Naive thymus-derived CD4-positive, alpha-beta T cell (primary cell): Measurements from ENCODE around the gene AOPEP. TPM values are rescaled to one million over a fixed set of nuclear protein-coding genes. Genes with fewer than 3 reads are reported as not detected.

Experiments
- ATAC-seq: fragments of 150-1000 bp; cut with Tn5 transposase; 2 replicates; pipeline ENCODE4 v1.10.0; 2021; ENCODE audit warnings: mild to moderate bottlenecking, moderate library complexity
- CTCF ChIA-PET: fragments of 350-600 bp; sonication (Branson Sonifier 250); formaldehyde crosslinking; loops from one replicate; lab custom pipeline; 2021; ENCODE audit warnings: antibody characterized with exemption; lab: Charles Lee
- POLR2A ChIA-PET: fragments of 350-600 bp; sonication (Branson Sonifier 250); formaldehyde crosslinking; loops from one replicate; lab custom pipeline; 2021; ENCODE audit warnings: antibody characterized with exemption, inconsistent platforms; lab: Charles Lee
- DNase-seq, 9 donors: peaks; one replicate each; pipeline versions ENCODE4 v3.0.0 to v3.0.0-alpha.2; 2020 to 2022; ENCODE audit warnings: mixed read lengths in 1 of 9
- H3K27ac ChIP-seq: one replicate; pipeline ENCODE4 v1.7.0; 2013; ENCODE audit warnings: mild to moderate bottlenecking, low read depth, low read length, moderate library complexity
- H3K27me3 ChIP-seq, 2 donors: one replicate each; pipeline ENCODE4 v1.7.0; 2013; ENCODE audit warnings: low read length in 2 of 2, mild to moderate bottlenecking in 2 of 2, moderate library complexity in 2 of 2; ENCODE audit not compliant: control insufficient read depth in 2 of 2, insufficient read depth in 2 of 2
- H3K36me3 ChIP-seq, 3 experiments: 1 replicate in 2 of 3; 2 replicates in 1 of 3; pipeline ENCODE4 v1.7.0; 2013; ENCODE audit warnings: low read length in 3 of 3, mild to moderate bottlenecking in 3 of 3, moderate library complexity in 1 of 3; ENCODE audit not compliant: insufficient read depth in 3 of 3, control insufficient read depth in 2 of 3
- H3K4me1 ChIP-seq, 2 donors: one replicate each; pipeline ENCODE4 v1.7.0; 2013; ENCODE audit warnings: low read length in 2 of 2, mild to moderate bottlenecking in 2 of 2, moderate library complexity in 1 of 2; ENCODE audit not compliant: control insufficient read depth in 2 of 2, insufficient read depth in 2 of 2
- H3K4me3 ChIP-seq: 2 replicates; pipeline ENCODE4 v1.7.0; 2013; ENCODE audit warnings: mild to moderate bottlenecking, low read length
- H3K9me3 ChIP-seq, 3 experiments: 1 replicate in 2 of 3; 2 replicates in 1 of 3; pipeline ENCODE4 v1.7.0; 2013; ENCODE audit warnings: low read length in 3 of 3; ENCODE audit not compliant: control insufficient read depth in 2 of 3
- H3K27ac Mint-ChIP-seq, 9 donors: one replicate each; pipeline ENCODE4 v1.8.0; 2020 to 2022; ENCODE audit warnings: mixed read lengths in 9 of 9, mild to moderate bottlenecking in 8 of 9, moderate library complexity in 5 of 9, inconsistent platforms in 2 of 9
- H3K27me3 Mint-ChIP-seq, 5 donors: one replicate each; pipeline ENCODE4 v1.8.0; 2021 to 2022; ENCODE audit warnings: mixed read lengths in 5 of 5, mild to moderate bottlenecking in 1 of 5
- H3K36me3 Mint-ChIP-seq, 5 donors: one replicate each; pipeline ENCODE4 v1.8.0; 2020 to 2022; ENCODE audit warnings: mixed read lengths in 5 of 5, mild to moderate bottlenecking in 3 of 5, inconsistent platforms in 1 of 5
- H3K4me1 Mint-ChIP-seq, 7 donors: one replicate each; pipeline ENCODE4 v1.8.0; 2020 to 2022; ENCODE audit warnings: mixed read lengths in 7 of 7, mild to moderate bottlenecking in 3 of 7, inconsistent platforms in 1 of 7
- H3K4me3 Mint-ChIP-seq, 10 donors: one replicate each; pipeline ENCODE4 v1.8.0; 2020 to 2022; ENCODE audit warnings: mild to moderate bottlenecking in 10 of 10, mixed read lengths in 10 of 10, moderate library complexity in 6 of 10, inconsistent platforms in 2 of 10
- H3K9me3 Mint-ChIP-seq, 11 donors: one replicate each; pipeline ENCODE4 v1.8.0; 2020 to 2022; ENCODE audit warnings: mixed read lengths in 11 of 11, mild to moderate bottlenecking in 4 of 11, inconsistent platforms in 1 of 11, moderate library complexity in 1 of 11
- intact Hi-C, 2 donors: fragments of 100-400 bp; cut with micrococcal nuclease; formaldehyde crosslinking; loops; one replicate each; pipeline ENCODE4 v1.15.1; 2023
- polyA plus RNA-seq, 2 donors: library from polyadenylated mRNA; unstranded; fragments of 300-500 nt; fragmentation: Illumina TruSeq; gene quantifications; one replicate each; pipeline ENCODE4 v1.2.3, GENCODE V29; 2021
- total RNA-seq, 6 experiments: library from RNA in 5 of 6; stranded (reverse) in 5 of 6; gene quantifications; 1 replicate in 5 of 6; 2 replicates in 1 of 6; pipeline ENCODE4 v1.2.3 and lab custom pipeline; 2021 to 2026

The AOPEP gene
- total and polyA plus RNA-seq, 7 experiments from 2014 or later = 5.7 to 19.0 (median 13.6) TPM

GRCh38 chr9:94868464-94868863 lies 142.0 kb downstream of the AOPEP start:
- Mint-ChIP-seq H3K4me3 (peak overlapping the region in 1 of 10 donors; percentile 26), H3K36me3 (peaks cover 0 to 7% (median 0%) of the 10 kb centered on the region in 5 donors), H3K27ac (no peak overlapping the region), H3K27me3 (peaks cover 0 to 8% (median 0%) of the 10 kb centered on the region in 5 donors), H3K9me3 (peaks cover 0 to 3% (median 0%) of the 10 kb centered on the region in 11 donors), H3K4me1 (peaks cover 26 to 55% (median 39%) of the 10 kb centered on the region in 7 donors)
- ATAC-seq (no peak), DNase-seq (no peak)
- Histone ChIP-seq H3K4me3 (no peak overlapping the region), H3K4me1 (peaks cover 17 to 24% of the 10 kb centered on the region in 2 donors), H3K27me3 (no peaks in the 10 kb centered on the region), H3K36me3 (no peaks in the 10 kb centered on the region), H3K9me3 (no peaks in the 10 kb centered on the region), H3K27ac (no peak overlapping the region)
- ChIA-PET POLR2A (no interaction called here), CTCF (no interaction called here)
- intact Hi-C loops = no loop called here

- Mint-ChIP-seq H3K4me1 (peaks cover 25 to 46% (median 31%) of the 10 kb centered on the region in 7 donors), H3K9me3 (peaks cover 0 to 3% (median 0%) of the 10 kb centered on the region in 11 donors), H3K4me3 (peak overlapping the region in 1 of 10 donors; percentile 80), H3K27me3 (peaks cover 0 to 8% (median 0%) of the 10 kb centered on the region in 5 donors), H3K27ac (peak overlapping the region in 4 of 9 donors; percentile 31 to 94 (median 63)), H3K36me3 (peaks cover 0 to 7% (median 0%) of the 10 kb centered on the region in 5 donors)
- POLR2A ChIA-PET = no interaction called here
- Histone ChIP-seq H3K4me1 (peaks cover 17 to 24% of the 10 kb centered on the region in 2 donors), H3K27me3 (no peaks in the 10 kb centered on the region), H3K36me3 (no peaks in the 10 kb centered on the region), H3K9me3 (no peaks in the 10 kb centered on the region), H3K27ac (no peak overlapping the region), H3K4me3 (no peak overlapping the region)
- no peak for ATAC-seq
- intact Hi-C loops = no loop called here
- DNase-seq = no peak
- CTCF ChIA-PET = no interaction called here
Measured at GRCh38 chr9:94869415-94869843, 142.9 kb downstream of the AOPEP start.

DNA sequence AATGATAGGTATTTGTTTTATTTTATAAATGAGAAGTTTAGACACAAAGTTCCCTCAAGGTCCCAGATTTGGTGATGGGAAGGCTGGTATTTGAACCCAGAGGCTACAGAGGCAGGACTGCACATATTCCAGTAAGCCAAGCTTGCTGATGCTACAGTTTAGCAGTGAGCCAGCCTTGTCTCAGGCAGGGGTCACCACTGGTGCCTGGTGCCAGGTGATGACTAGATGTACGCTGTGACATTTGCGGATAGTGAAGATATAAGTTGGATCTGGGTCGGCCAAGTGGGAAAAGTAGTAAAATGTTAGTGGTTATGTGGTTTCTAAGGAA lies 143.9 kb downstream of the AOPEP start:
- Mint-ChIP-seq H3K4me3 (peak overlapping the region in 7 of 10 donors; percentile 23 to 86 (median 78)), H3K36me3 (peaks cover 0 to 7% (median 0%) of the 10 kb centered on the region in 5 donors), H3K27me3 (peaks cover 0 to 8% (median 0%) of the 10 kb centered on the region in 5 donors), H3K9me3 (peaks cover 0 to 3% (median 0%) of the 10 kb centered on the region in 11 donors), H3K27ac (peak overlapping the region in 8 of 9 donors; percentile 84 to 99 (median 94)), H3K4me1 (peaks cover 25 to 46% (median 31%) of the 10 kb centered on the region in 7 donors)
- Histone ChIP-seq H3K27ac (peak overlapping the region; percentile 34), H3K9me3 (no peaks in the 10 kb centered on the region), H3K27me3 (no peaks in the 10 kb centered on the region), H3K36me3 (no peaks in the 10 kb centered on the region), H3K4me1 (peaks cover 17 to 24% of the 10 kb centered on the region in 2 donors), H3K4me3 (no peak overlapping the region)
- no peak for DNase-seq
- intact Hi-C loops = no loop called here
- CTCF ChIA-PET = no interaction called here
- ATAC-seq = no peak
- POLR2A ChIA-PET = interaction anchor here (0.6 to 1.0 kb wide), 4 partner anchors 9 to 1959 kb away, joined by 3 to 5 read pairs (median 4); no protein-coding TSS in a partner anchor

DNA sequence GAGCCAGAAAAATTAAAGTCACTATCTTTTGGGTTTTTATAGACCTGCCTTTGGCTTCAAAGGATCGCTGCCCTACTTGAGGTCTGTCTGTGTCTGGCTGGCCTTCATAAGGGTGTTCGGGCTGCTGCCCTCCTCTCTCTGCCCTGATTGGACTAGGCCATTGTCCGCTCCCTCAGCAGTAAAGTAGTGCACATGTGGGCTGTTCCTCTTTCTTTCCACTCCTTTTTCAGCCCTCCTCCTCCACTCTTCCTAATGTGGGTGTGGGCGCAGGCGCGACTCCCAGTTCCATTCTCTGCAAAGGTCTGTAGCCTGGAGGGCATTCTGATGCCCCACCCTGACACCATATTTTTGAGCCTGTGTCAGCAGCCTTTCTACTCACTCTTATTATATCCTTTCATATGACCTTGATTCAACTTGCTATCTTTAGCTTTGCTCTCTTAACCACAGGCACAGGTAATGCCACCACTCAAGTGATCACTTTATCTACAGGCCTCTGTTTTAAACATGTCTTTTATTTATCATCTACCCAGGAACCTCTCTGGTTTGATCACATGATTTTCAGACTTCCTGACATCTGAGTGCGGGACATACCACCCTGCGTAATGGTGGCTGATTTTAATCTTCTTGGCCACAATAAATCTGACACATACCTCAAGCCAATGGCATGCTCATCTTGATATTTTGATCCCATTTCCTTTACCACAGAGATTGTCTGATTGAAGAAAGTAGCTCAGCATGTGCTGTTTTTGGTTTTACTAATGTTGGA lies 144.5 kb downstream of the AOPEP start:
- Mint-ChIP-seq H3K9me3 (peaks cover 0 to 5% (median 1%) of the 10 kb centered on the region in 11 donors), H3K4me1 (peaks cover 25 to 46% (median 32%) of the 10 kb centered on the region in 7 donors), H3K4me3 (peak overlapping the region; percentile 55 to 86 (median 76)), H3K36me3 (peaks cover 0 to 12% (median 5%) of the 10 kb centered on the region in 5 donors), H3K27ac (peak overlapping the region; percentile 80 to 99 (median 94)), H3K27me3 (peaks cover 0 to 8% (median 0%) of the 10 kb centered on the region in 5 donors)
- peak in 7 of 9 donors; percentile 77 to 89 (median 87) for DNase-seq
- no peaks in the 10 kb centered on the region for H3K36me3 ChIP-seq
- CTCF ChIA-PET = no interaction called here
- peak; percentile 95 for ATAC-seq
- H3K4me1 ChIP-seq = peaks cover 17 to 24% of the 10 kb centered on the region in 2 donors
- H3K27ac ChIP-seq = peak overlapping the region; percentile 34
- H3K27me3 ChIP-seq = no peaks in the 10 kb centered on the region
- POLR2A ChIA-PET = interaction anchor here (1.0 kb wide), 1 partner anchor 10 kb away, joined by 5 read pairs; no protein-coding TSS in a partner anchor
- intact Hi-C loops = loop anchor here (1.0 kb wide), 1 partner anchor 10 kb away; no protein-coding TSS in a partner anchor
- H3K9me3 ChIP-seq = no peaks in the 10 kb centered on the region
- H3K4me3 ChIP-seq = no peak overlapping the region

DNA sequence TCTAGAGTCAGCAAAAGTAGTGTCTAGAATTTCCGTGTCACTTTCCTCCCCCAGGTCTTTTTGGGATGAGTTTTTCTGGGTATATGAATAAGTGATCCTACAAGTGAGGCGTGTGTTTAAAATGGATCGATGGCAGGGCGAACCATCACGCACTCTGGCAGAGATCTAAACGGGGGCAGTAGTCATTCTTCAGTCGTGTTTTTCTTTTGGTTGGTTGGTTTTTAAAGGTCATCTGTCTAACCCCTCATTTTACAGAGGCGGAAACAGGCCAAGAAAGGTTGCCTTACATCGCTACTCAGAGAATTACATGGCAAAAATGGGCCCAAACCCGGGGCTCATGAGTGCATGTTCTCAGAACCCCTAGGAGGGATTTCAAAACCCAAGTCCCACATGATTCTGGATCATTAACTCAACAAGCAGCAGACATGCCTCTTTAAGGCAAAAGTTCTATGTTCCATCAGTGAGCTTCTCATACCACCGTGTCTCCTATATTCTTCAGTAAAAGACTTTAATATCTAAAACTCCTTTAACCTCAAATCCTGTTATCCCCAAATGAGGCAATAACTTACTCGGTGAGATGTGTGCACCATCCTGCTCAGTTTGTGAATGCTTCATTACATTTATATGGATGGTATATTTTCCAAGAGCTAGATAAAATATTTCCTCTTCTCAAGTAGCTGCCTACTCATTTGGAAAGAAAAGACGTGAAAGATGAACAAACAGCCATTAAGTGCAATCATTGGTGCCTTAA lies 145.8 kb downstream of the AOPEP start:
- Histone ChIP-seq H3K9me3 (no peaks in the 10 kb centered on the region), H3K4me3 (no peak overlapping the region), H3K36me3 (no peaks in the 10 kb centered on the region), H3K4me1 (peaks cover 17 to 24% of the 10 kb centered on the region in 2 donors), H3K27me3 (no peaks in the 10 kb centered on the region), H3K27ac (no peak overlapping the region)
- H3K4me3 Mint-ChIP-seq = no peak overlapping the region
- peak overlapping the region in 5 of 9 donors; percentile 8 to 99 (median 94) for H3K27ac Mint-ChIP-seq
- H3K4me1 Mint-ChIP-seq = peaks cover 25 to 46% (median 32%) of the 10 kb centered on the region in 7 donors
- DNase-seq (no peak), ATAC-seq (no peak)
- peaks cover 0 to 6% (median 1%) of the 10 kb centered on the region in 11 donors for H3K9me3 Mint-ChIP-seq
- intact Hi-C loops = no loop called here
- peaks cover 0 to 13% (median 6%) of the 10 kb centered on the region in 5 donors for H3K36me3 Mint-ChIP-seq
- peaks cover 0 to 8% (median 0%) of the 10 kb centered on the region in 5 donors for H3K27me3 Mint-ChIP-seq
- ChIA-PET CTCF (no interaction called here), POLR2A (no interaction called here)

- peaks cover 0 to 15% (median 6%) of the 10 kb centered on the region in 5 donors for H3K36me3 Mint-ChIP-seq
- Histone ChIP-seq H3K27me3 (no peaks in the 10 kb centered on the region), H3K27ac (no peak overlapping the region), H3K4me3 (no peak overlapping the region), H3K4me1 (peaks cover 17 to 24% of the 10 kb centered on the region in 2 donors), H3K36me3 (no peaks in the 10 kb centered on the region), H3K9me3 (no peaks in the 10 kb centered on the region)
- DNase-seq = no peak
- H3K9me3 Mint-ChIP-seq = peaks cover 0 to 6% (median 1%) of the 10 kb centered on the region in 11 donors
- no peak for ATAC-seq
- ChIA-PET CTCF (no interaction called here), POLR2A (no interaction called here)
- no peak overlapping the region for H3K4me3 Mint-ChIP-seq
- H3K4me1 Mint-ChIP-seq = peaks cover 25 to 47% (median 31%) of the 10 kb centered on the region in 7 donors
- peaks cover 0 to 8% (median 0%) of the 10 kb centered on the region in 5 donors for H3K27me3 Mint-ChIP-seq
- peak overlapping the region in 2 of 9 donors; percentile 28 to 58 for H3K27ac Mint-ChIP-seq
- intact Hi-C loops = no loop called here
Measured at GRCh38 chr9:94872891-94873511, 146.5 kb downstream of the AOPEP start.
